ENCODE data around the gene PLXNA4. TPM values are rescaled to one million over a fixed set of nuclear protein-coding genes. Genes with fewer than 3 reads are reported as not detected.

PLXNA4 gene
- total RNA-seq, 1 donor from 2014 or later, result 13.6 TPM

DNA sequence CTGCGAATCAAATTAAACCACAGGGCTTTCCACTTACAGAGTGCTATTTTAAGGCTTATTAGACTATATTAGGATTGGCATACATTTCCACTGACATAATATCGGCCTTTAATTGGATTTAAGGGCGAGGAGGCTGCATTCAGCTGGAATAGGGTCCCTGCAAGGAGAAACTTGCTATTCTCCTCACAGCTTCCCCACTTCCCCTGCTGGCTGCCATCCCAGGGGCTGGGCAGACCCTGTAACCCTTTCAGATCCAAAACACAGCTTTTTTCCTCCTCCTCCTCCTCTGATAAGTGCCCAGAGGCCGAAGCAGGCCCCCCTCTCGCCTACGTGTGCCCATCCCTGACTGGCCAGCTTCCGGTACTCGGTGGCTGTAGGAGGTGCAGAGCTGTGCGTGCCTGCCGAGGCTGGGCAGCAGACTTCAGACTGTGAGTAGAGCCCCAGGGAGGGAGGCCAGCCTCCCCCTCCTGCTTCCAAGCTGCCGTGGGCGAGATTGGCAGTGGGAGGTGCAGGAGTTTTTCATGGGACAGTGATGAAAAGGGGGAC lies 224.2 kb downstream of the PLXNA4 start:
- H3K27me3 Mint-ChIP-seq, result peaks cover 24% of the 10 kb centered on the region
- H3K4me1 Mint-ChIP-seq (ENCODE audit: unreplicated experiment), result peaks cover 36% of the 10 kb centered on the region
- H3K27ac Mint-ChIP-seq, result no peak overlapping the region
- no peaks in the 10 kb centered on the region for H3K9me3 Mint-ChIP-seq
- H3K4me3 Mint-ChIP-seq, result no peak overlapping the region
- TF ChIP-seq, protein P1, sequence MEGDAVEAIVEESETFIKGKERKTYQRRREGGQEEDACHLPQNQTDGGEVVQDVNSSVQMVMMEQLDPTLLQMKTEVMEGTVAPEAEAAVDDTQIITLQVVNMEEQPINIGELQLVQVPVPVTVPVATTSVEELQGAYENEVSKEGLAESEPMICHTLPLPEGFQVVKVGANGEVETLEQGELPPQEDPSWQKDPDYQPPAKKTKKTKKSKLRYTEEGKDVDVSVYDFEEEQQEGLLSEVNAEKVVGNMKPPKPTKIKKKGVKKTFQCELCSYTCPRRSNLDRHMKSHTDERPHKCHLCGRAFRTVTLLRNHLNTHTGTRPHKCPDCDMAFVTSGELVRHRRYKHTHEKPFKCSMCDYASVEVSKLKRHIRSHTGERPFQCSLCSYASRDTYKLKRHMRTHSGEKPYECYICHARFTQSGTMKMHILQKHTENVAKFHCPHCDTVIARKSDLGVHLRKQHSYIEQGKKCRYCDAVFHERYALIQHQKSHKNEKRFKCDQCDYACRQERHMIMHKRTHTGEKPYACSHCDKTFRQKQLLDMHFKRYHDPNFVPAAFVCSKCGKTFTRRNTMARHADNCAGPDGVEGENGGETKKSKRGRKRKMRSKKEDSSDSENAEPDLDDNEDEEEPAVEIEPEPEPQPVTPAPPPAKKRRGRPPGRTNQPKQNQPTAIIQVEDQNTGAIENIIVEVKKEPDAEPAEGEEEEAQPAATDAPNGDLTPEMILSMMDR (conservative IDR thresholded peaks at IDR 0.05), result no peak
- H3K36me3 Mint-ChIP-seq, result no peaks in the 10 kb centered on the region
- DNase-seq (ENCODE audit: extremely low spot score, unreplicated experiment), result no peak

DNA sequence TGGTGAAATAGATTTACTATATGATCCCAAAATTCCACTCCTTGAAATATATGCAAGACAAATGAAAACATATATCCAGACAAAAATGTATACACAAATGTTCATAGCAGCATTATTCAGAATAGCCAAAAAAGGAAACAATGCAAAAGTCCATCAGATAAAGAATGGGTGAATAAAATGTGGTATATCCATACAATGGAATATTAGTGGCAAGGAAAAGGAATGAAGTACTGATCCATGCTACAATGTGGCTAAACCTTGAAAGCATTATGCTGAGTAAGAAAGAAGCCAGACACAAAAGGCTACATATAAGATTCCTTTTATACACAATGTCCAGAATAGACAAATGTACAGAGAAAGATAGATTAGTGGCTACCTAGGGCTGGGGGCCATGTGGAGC lies 225.5 kb downstream of the PLXNA4 start:
- TF ChIP-seq, protein P1 (conservative IDR thresholded peaks at IDR 0.05), result no peak
- no peaks in the 10 kb centered on the region for H3K36me3 Mint-ChIP-seq
- H3K4me1 Mint-ChIP-seq (ENCODE audit: unreplicated experiment), result peaks cover 38% of the 10 kb centered on the region
- H3K27ac Mint-ChIP-seq, result no peak overlapping the region
- H3K27me3 Mint-ChIP-seq, result peaks cover 17% of the 10 kb centered on the region
- H3K9me3 Mint-ChIP-seq, result no peaks in the 10 kb centered on the region
- DNase-seq (ENCODE audit: extremely low spot score, unreplicated experiment), result no peak
- no peak overlapping the region for H3K4me3 Mint-ChIP-seq

DNA sequence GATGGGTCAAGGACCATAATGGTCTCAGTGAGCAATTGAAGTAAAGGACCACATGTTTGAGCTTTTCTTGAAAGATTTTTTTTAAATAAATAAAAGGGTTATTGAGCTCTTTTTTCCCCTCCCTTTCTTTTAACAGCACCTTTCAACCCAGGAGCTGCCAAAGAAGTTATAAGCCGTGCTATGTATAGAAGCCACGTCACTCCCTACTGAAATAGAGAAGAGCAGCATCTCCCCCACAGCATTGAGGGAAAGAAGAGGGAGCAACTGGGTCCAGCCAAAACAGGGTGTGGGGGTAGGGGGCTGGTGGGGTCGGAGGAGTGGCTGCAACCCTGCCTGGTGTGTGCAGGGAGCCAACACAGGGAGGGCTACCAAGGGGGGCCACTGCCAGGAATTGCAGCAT lies 227.2 kb downstream of the PLXNA4 start:
- peaks cover 20% of the 10 kb centered on the region for H3K27me3 Mint-ChIP-seq
- TF ChIP-seq, protein P1 (conservative IDR thresholded peaks at IDR 0.05), result no peak
- H3K4me1 Mint-ChIP-seq (ENCODE audit: unreplicated experiment), result peaks cover 36% of the 10 kb centered on the region
- no peaks in the 10 kb centered on the region for H3K36me3 Mint-ChIP-seq
- DNase-seq (ENCODE audit: extremely low spot score, unreplicated experiment), result no peak
- H3K9me3 Mint-ChIP-seq, result no peaks in the 10 kb centered on the region
- no peak overlapping the region for H3K27ac Mint-ChIP-seq
- no peak overlapping the region for H3K4me3 Mint-ChIP-seq

DNA sequence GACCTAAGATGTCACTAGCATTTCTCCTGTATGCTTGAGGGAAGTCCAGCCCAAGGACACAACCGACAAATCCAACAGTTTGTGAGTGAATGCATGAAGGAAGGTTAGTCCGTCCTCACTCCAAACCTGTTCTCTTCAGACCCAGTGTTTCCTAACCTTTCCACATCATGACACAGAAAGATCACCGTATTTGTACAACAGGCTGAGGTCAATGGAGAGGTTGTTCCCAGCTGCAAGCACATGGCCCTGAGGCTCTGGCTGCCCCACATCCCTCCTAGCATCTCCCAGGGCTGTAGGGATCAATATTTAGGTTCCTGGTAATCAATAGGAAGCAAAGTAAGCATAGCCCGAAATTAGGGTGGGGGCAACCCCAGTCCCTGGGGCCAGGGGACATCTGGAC lies 227.9 kb downstream of the PLXNA4 start:
- Mint-ChIP-seq H3K36me3 (no peaks in the 10 kb centered on the region), H3K27me3 (peaks cover 20% of the 10 kb centered on the region), H3K27ac (no peak overlapping the region), H3K9me3 (no peaks in the 10 kb centered on the region), H3K4me1 (ENCODE audit: unreplicated experiment) (peaks cover 29% of the 10 kb centered on the region), H3K4me3 (no peak overlapping the region)
- TF ChIP-seq, protein P1 (conservative IDR thresholded peaks at IDR 0.05), result no peak
- no peak for DNase-seq (ENCODE audit: extremely low spot score, unreplicated experiment)

DNA sequence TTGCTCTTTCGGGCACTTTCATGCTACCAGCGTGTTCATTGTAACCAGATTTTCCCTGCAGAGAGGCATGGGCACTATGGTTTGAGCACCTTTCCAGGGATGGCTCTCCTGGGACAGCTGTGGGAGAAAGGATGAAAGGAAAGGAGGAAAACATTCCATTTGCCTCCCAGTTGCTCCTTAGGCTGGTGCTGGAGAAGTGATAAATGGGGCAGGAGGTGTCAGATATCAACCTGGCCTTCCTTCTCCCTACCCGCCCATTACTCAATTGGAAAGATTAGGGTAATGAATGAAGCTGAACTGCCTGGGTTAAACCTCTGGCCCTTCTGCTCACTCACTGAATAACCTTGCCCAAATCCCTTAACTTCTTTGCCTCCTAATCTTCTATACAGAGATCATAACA lies 228.4 kb downstream of the PLXNA4 start:
- Mint-ChIP-seq H3K4me1 (ENCODE audit: unreplicated experiment) (peaks cover 29% of the 10 kb centered on the region), H3K27ac (no peak overlapping the region), H3K36me3 (no peaks in the 10 kb centered on the region), H3K27me3 (peaks cover 19% of the 10 kb centered on the region), H3K9me3 (no peaks in the 10 kb centered on the region), H3K4me3 (no peak overlapping the region)
- no peak for DNase-seq (ENCODE audit: extremely low spot score, unreplicated experiment)
- TF ChIP-seq, protein P1 (conservative IDR thresholded peaks at IDR 0.05), result no peak

DNA sequence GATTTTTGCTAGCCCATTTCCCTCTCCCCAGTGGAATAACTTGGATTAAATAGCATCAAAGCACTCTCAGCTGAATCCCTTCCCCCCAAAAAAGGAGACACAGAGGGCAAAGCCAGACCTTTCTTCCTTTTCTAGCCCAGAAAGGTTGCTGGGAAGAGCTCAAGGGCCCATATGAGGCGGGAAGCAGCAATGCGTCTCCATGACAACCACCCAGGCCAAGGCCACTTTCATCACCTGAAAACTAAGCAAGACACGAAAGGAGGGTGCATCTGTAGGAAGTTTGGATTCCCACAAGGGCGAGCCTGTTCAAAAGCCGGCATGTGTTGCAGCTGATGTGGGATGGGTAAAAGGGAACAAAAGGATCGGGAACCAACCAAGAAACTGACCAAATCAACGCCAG lies 229.1 kb downstream of the PLXNA4 start:
- Mint-ChIP-seq H3K36me3 (no peaks in the 10 kb centered on the region), H3K27ac (no peak overlapping the region), H3K4me3 (no peak overlapping the region), H3K4me1 (ENCODE audit: unreplicated experiment) (peaks cover 29% of the 10 kb centered on the region), H3K9me3 (no peaks in the 10 kb centered on the region), H3K27me3 (peaks cover 15% of the 10 kb centered on the region)
- TF ChIP-seq, protein P1 (conservative IDR thresholded peaks at IDR 0.05), result no peak
- DNase-seq (ENCODE audit: extremely low spot score, unreplicated experiment), result no peak

All from type B pancreatic cell (in vitro differentiated cells).